ENCODE measurements around the gene FGFR3.
"Not testable (repeated sequence)": the region's sequence is repeated elsewhere in the genome, so short reads cannot be mapped to it uniquely, and the experiment has no call there.

The FGFR3 gene

GRCh38 chr4:1830234-1830633, 37.1 kb downstream of the FGFR3 start:
- Histone ChIP-seq H3K4me1 (ENCODE audit: control insufficient read depth, insufficient read depth, low read length, poor library complexity, severe bottlenecking) (no peaks in the 10 kb centered on the region), H3K27ac (ENCODE audit: insufficient read depth, low read length, poor library complexity, severe bottlenecking) (no peak overlapping the region), H3K4me3 (ENCODE audit: insufficient read depth, low read depth, low read length, poor library complexity, severe bottlenecking) (no peak overlapping the region), H3K27me3 (replicated peaks; ENCODE audit: control insufficient read depth, insufficient read depth, low read length, poor library complexity, severe bottlenecking) (no peaks in the 10 kb centered on the region), H3K36me3 (ENCODE audit: control insufficient read depth, insufficient read depth, low read length) (peaks cover 63% of the 10 kb centered on the region), H3K9me3 (ENCODE audit: control insufficient read depth, low read length) (no peaks in the 10 kb centered on the region)
- no peak for DNase-seq

- Histone ChIP-seq H3K4me3 (ENCODE audit: insufficient read depth, low read depth, low read length, poor library complexity, severe bottlenecking) (no peak overlapping the region), H3K27ac (ENCODE audit: insufficient read depth, low read length, poor library complexity, severe bottlenecking) (no peak overlapping the region), H3K27me3 (replicated peaks; ENCODE audit: control insufficient read depth, insufficient read depth, low read length, poor library complexity, severe bottlenecking) (no peaks in the 10 kb centered on the region), H3K36me3 (ENCODE audit: control insufficient read depth, insufficient read depth, low read length) (peaks cover 63% of the 10 kb centered on the region), H3K9me3 (ENCODE audit: control insufficient read depth, low read length) (no peaks in the 10 kb centered on the region), H3K4me1 (ENCODE audit: control insufficient read depth, insufficient read depth, low read length, poor library complexity, severe bottlenecking) (no peaks in the 10 kb centered on the region)
- DNase-seq: no peak
These were observed 37.6 kb downstream of the FGFR3 start for GRCh38 chr4:1830642-1831228.

GRCh38 chr4:1831331-1831730, 38.2 kb downstream of the FGFR3 start:
- Histone ChIP-seq H3K9me3 (ENCODE audit: control insufficient read depth, low read length) (no peaks in the 10 kb centered on the region), H3K27me3 (replicated peaks; ENCODE audit: control insufficient read depth, insufficient read depth, low read length, poor library complexity, severe bottlenecking) (no peaks in the 10 kb centered on the region), H3K4me3 (ENCODE audit: insufficient read depth, low read depth, low read length, poor library complexity, severe bottlenecking) (no peak overlapping the region), H3K27ac (ENCODE audit: insufficient read depth, low read length, poor library complexity, severe bottlenecking) (no peak overlapping the region), H3K36me3 (ENCODE audit: control insufficient read depth, insufficient read depth, low read length) (peaks cover 62% of the 10 kb centered on the region), H3K4me1 (ENCODE audit: control insufficient read depth, insufficient read depth, low read length, poor library complexity, severe bottlenecking) (no peaks in the 10 kb centered on the region)
- DNase-seq: no peak

- Histone ChIP-seq H3K27ac (ENCODE audit: insufficient read depth, low read length, poor library complexity, severe bottlenecking) (no peak overlapping the region), H3K9me3 (ENCODE audit: control insufficient read depth, low read length) (no peaks in the 10 kb centered on the region), H3K36me3 (ENCODE audit: control insufficient read depth, insufficient read depth, low read length) (peaks cover 64% of the 10 kb centered on the region), H3K4me3 (ENCODE audit: insufficient read depth, low read depth, low read length, poor library complexity, severe bottlenecking) (no peak overlapping the region), H3K4me1 (ENCODE audit: control insufficient read depth, insufficient read depth, low read length, poor library complexity, severe bottlenecking) (no peaks in the 10 kb centered on the region), H3K27me3 (replicated peaks; ENCODE audit: control insufficient read depth, insufficient read depth, low read length, poor library complexity, severe bottlenecking) (no peaks in the 10 kb centered on the region)
- DNase-seq: no peak
These were observed 39.6 kb downstream of the FGFR3 start for GRCh38 chr4:1832690-1833089.

- Histone ChIP-seq H3K27ac (ENCODE audit: insufficient read depth, low read length, poor library complexity, severe bottlenecking) (no peak overlapping the region), H3K36me3 (ENCODE audit: control insufficient read depth, insufficient read depth, low read length) (peaks cover 64% of the 10 kb centered on the region), H3K4me3 (ENCODE audit: insufficient read depth, low read depth, low read length, poor library complexity, severe bottlenecking) (no peak overlapping the region), H3K9me3 (ENCODE audit: control insufficient read depth, low read length) (no peaks in the 10 kb centered on the region), H3K4me1 (ENCODE audit: control insufficient read depth, insufficient read depth, low read length, poor library complexity, severe bottlenecking) (no peaks in the 10 kb centered on the region), H3K27me3 (replicated peaks; ENCODE audit: control insufficient read depth, insufficient read depth, low read length, poor library complexity, severe bottlenecking) (no peaks in the 10 kb centered on the region)
- DNase-seq: no peak
These were observed 40.4 kb downstream of the FGFR3 start for GRCh38 chr4:1833307-1834046.

GRCh38 chr4:1834047-1834775, 41.1 kb downstream of the FGFR3 start:
- Histone ChIP-seq H3K4me1 (ENCODE audit: control insufficient read depth, insufficient read depth, low read length, poor library complexity, severe bottlenecking) (no peaks in the 10 kb centered on the region), H3K27ac (ENCODE audit: insufficient read depth, low read length, poor library complexity, severe bottlenecking) (no peak overlapping the region), H3K36me3 (ENCODE audit: control insufficient read depth, insufficient read depth, low read length) (peaks cover 70% of the 10 kb centered on the region), H3K9me3 (ENCODE audit: control insufficient read depth, low read length) (no peaks in the 10 kb centered on the region), H3K27me3 (replicated peaks; ENCODE audit: control insufficient read depth, insufficient read depth, low read length, poor library complexity, severe bottlenecking) (no peaks in the 10 kb centered on the region), H3K4me3 (ENCODE audit: insufficient read depth, low read depth, low read length, poor library complexity, severe bottlenecking) (no peak overlapping the region)
- DNase-seq: no peak

GRCh38 chr4:1835836-1836235, 42.7 kb downstream of the FGFR3 start:
- H3K4me1 ChIP-seq (ENCODE audit: control insufficient read depth, insufficient read depth, low read length, poor library complexity, severe bottlenecking); H3K27me3 ChIP-seq (replicated peaks; ENCODE audit: control insufficient read depth, insufficient read depth, low read length, poor library complexity, severe bottlenecking); H3K9me3 ChIP-seq (ENCODE audit: control insufficient read depth, low read length); DNase-seq; H3K27ac ChIP-seq (ENCODE audit: insufficient read depth, low read length, poor library complexity, severe bottlenecking); H3K4me3 ChIP-seq (ENCODE audit: insufficient read depth, low read depth, low read length, poor library complexity, severe bottlenecking): not testable (repeated sequence)
- H3K36me3 ChIP-seq (ENCODE audit: control insufficient read depth, insufficient read depth, low read length): peaks cover 72% of the 10 kb centered on the region

- Histone ChIP-seq H3K36me3 (ENCODE audit: control insufficient read depth, insufficient read depth, low read length) (peaks cover 72% of the 10 kb centered on the region), H3K4me3 (ENCODE audit: insufficient read depth, low read depth, low read length, poor library complexity, severe bottlenecking) (no peak overlapping the region), H3K9me3 (ENCODE audit: control insufficient read depth, low read length) (no peaks in the 10 kb centered on the region), H3K27ac (ENCODE audit: insufficient read depth, low read length, poor library complexity, severe bottlenecking) (no peak overlapping the region), H3K4me1 (ENCODE audit: control insufficient read depth, insufficient read depth, low read length, poor library complexity, severe bottlenecking) (no peaks in the 10 kb centered on the region), H3K27me3 (replicated peaks; ENCODE audit: control insufficient read depth, insufficient read depth, low read length, poor library complexity, severe bottlenecking) (no peaks in the 10 kb centered on the region)
- DNase-seq: no peak
These were observed 43.6 kb downstream of the FGFR3 start for GRCh38 chr4:1836650-1837049.

- H3K27ac ChIP-seq (ENCODE audit: insufficient read depth, low read length, poor library complexity, severe bottlenecking): no peak overlapping the region
- no peak overlapping the region for H3K4me3 ChIP-seq (ENCODE audit: insufficient read depth, low read depth, low read length, poor library complexity, severe bottlenecking)
- no peaks in the 10 kb centered on the region for H3K9me3 ChIP-seq (ENCODE audit: control insufficient read depth, low read length)
- H3K36me3 ChIP-seq (ENCODE audit: control insufficient read depth, insufficient read depth, low read length): peaks cover 68% of the 10 kb centered on the region
- DNase-seq: no peak
- H3K4me1 ChIP-seq (ENCODE audit: control insufficient read depth, insufficient read depth, low read length, poor library complexity, severe bottlenecking): no peaks in the 10 kb centered on the region
- H3K27me3 ChIP-seq (replicated peaks; ENCODE audit: control insufficient read depth, insufficient read depth, low read length, poor library complexity, severe bottlenecking): no peaks in the 10 kb centered on the region
These were observed 44.0 kb downstream of the FGFR3 start for GRCh38 chr4:1837069-1837468.

GRCh38 chr4:1839282-1839681, 46.2 kb downstream of the FGFR3 start:
- H3K9me3 ChIP-seq (ENCODE audit: control insufficient read depth, low read length): no peaks in the 10 kb centered on the region
- H3K27me3 ChIP-seq (replicated peaks; ENCODE audit: control insufficient read depth, insufficient read depth, low read length, poor library complexity, severe bottlenecking): no peaks in the 10 kb centered on the region
- no peak overlapping the region for H3K4me3 ChIP-seq (ENCODE audit: insufficient read depth, low read depth, low read length, poor library complexity, severe bottlenecking)
- no peaks in the 10 kb centered on the region for H3K4me1 ChIP-seq (ENCODE audit: control insufficient read depth, insufficient read depth, low read length, poor library complexity, severe bottlenecking)
- no peak overlapping the region for H3K27ac ChIP-seq (ENCODE audit: insufficient read depth, low read length, poor library complexity, severe bottlenecking)
- no peak for DNase-seq
- H3K36me3 ChIP-seq (ENCODE audit: control insufficient read depth, insufficient read depth, low read length): peaks cover 58% of the 10 kb centered on the region

All from effector memory CD4-positive, alpha-beta T cell (primary cell).